CD14-positive monocyte (primary cell): Measurements from ENCODE around the gene SEMA3E. TPM values are rescaled to one million over a fixed set of nuclear protein-coding genes. Genes with fewer than 3 reads are reported as not detected.

Experiments used
- DNase-seq, 3 donors: peaks; one replicate each; pipeline ENCODE4 v3.0.0-alpha.2; 2011 to 2022
- H2AFZ ChIP-seq: 2 replicates; pipeline ENCODE4 v1.6.0; 2012; ENCODE audit warnings: mild to moderate bottlenecking, low read depth, low read length, inconsistent platforms; ENCODE audit not compliant: insufficient read depth, poor library complexity, severe bottlenecking
- H3K27ac ChIP-seq, 2 donors: 1 replicate in 1 of 2; 2 replicates in 1 of 2; pipeline ENCODE4 v1.5.1; 2012 to 2013; ENCODE audit warnings: low read length in 2 of 2, control low read depth in 1 of 2, inconsistent platforms in 1 of 2, low read depth in 1 of 2, mild to moderate bottlenecking in 1 of 2
- H3K27me3 ChIP-seq, 2 donors: one replicate each; pipeline versions ENCODE4 v1.6.0 to v1.6.1; 2011 to 2013; ENCODE audit warnings: low read length in 2 of 2; ENCODE audit not compliant: control insufficient read depth in 2 of 2, insufficient read depth in 2 of 2
- H3K36me3 ChIP-seq, 2 donors: replicated peaks in 1 of 2; 1 replicate in 1 of 2; 2 replicates in 1 of 2; pipeline versions ENCODE4 v1.5.1 to v1.6.1; 2012 to 2013; ENCODE audit warnings: low read length in 2 of 2, control low read depth in 1 of 2, inconsistent platforms in 1 of 2, mild to moderate bottlenecking in 1 of 2; ENCODE audit not compliant: insufficient read depth in 2 of 2, control insufficient read depth in 1 of 2
- H3K4me1 ChIP-seq, 2 donors: 1 replicate in 1 of 2; 2 replicates in 1 of 2; pipeline versions ENCODE4 v1.5.1 to v1.6.1; 2012 to 2013; ENCODE audit warnings: low read length in 2 of 2, control low read depth in 1 of 2, inconsistent platforms in 1 of 2, mild to moderate bottlenecking in 1 of 2, moderate library complexity in 1 of 2; ENCODE audit not compliant: insufficient read depth in 2 of 2, control insufficient read depth in 1 of 2
- H3K4me2 ChIP-seq: replicated peaks from 2 replicates; pipeline ENCODE3; 2012; ENCODE audit warnings: low read length, moderate library complexity, mild to moderate bottlenecking; ENCODE audit not compliant: poor library complexity, severe bottlenecking; ENCODE audit errors: extremely low read depth
- H3K4me3 ChIP-seq, 3 experiments: fragments of 200-600 bp in 1 of 3; sonication (generic) in 1 of 3; replicated peaks in 1 of 3; 1 replicate in 2 of 3; 2 replicates in 1 of 3; pipeline ENCODE4 v1.5.1; 2011 to 2013; ENCODE audit warnings: low read length in 3 of 3, mild to moderate bottlenecking in 3 of 3, control low read depth in 2 of 3, low read depth in 2 of 3, inconsistent platforms in 1 of 3, moderate library complexity in 1 of 3
- H3K79me2 ChIP-seq: 2 replicates; pipeline ENCODE4 v1.6.0; 2012; ENCODE audit warnings: mild to moderate bottlenecking, control low read depth, inconsistent platforms, low read length, moderate library complexity; ENCODE audit not compliant: insufficient read depth
- H3K9ac ChIP-seq: 2 replicates; pipeline ENCODE4 v1.6.0; 2017; ENCODE audit warnings: low read length, mild to moderate bottlenecking; ENCODE audit not compliant: insufficient read depth, poor library complexity, severe bottlenecking
- H3K9me3 ChIP-seq, 2 donors: replicated peaks in 1 of 2; 1 replicate in 1 of 2; 2 replicates in 1 of 2; pipeline versions ENCODE4 v1.5.1 to v1.6.1; 2012 to 2013; ENCODE audit warnings: low read length in 2 of 2, control low read depth in 1 of 2; ENCODE audit not compliant: control insufficient read depth in 1 of 2, insufficient read depth in 1 of 2
- H4K20me1 ChIP-seq: 2 replicates; pipeline ENCODE4 v1.6.0; 2012; ENCODE audit warnings: mild to moderate bottlenecking, low read length, control low read depth, moderate library complexity; ENCODE audit not compliant: insufficient read depth
- H3K27ac Mint-ChIP-seq, 7 donors: one replicate each; pipeline ENCODE4 v1.8.0; 2020; ENCODE audit warnings: mild to moderate bottlenecking in 7 of 7, mixed read lengths in 7 of 7, moderate library complexity in 6 of 7, inconsistent platforms in 2 of 7
- H3K27me3 Mint-ChIP-seq, 3 donors: one replicate each; pipeline ENCODE4 v1.8.0; 2021 to 2022; ENCODE audit warnings: low read depth in 3 of 3, mild to moderate bottlenecking in 3 of 3, mixed read lengths in 3 of 3, moderate library complexity in 3 of 3, inconsistent platforms in 1 of 3
- H3K36me3 Mint-ChIP-seq, 2 donors: one replicate each; pipeline ENCODE4 v1.8.0; 2020; ENCODE audit warnings: mixed read lengths in 2 of 2, inconsistent platforms in 1 of 2, mild to moderate bottlenecking in 1 of 2
- H3K4me1 Mint-ChIP-seq: one replicate; pipeline ENCODE4 v1.8.0; 2020; ENCODE audit warnings: mild to moderate bottlenecking, mixed read lengths
- H3K4me3 Mint-ChIP-seq, 2 donors: one replicate each; pipeline ENCODE4 v1.8.0; 2020; ENCODE audit warnings: mild to moderate bottlenecking in 2 of 2, mixed read lengths in 2 of 2, moderate library complexity in 1 of 2
- H3K9me3 Mint-ChIP-seq, 7 donors: one replicate each; pipeline ENCODE4 v1.8.0; 2020 to 2022; ENCODE audit warnings: mixed read lengths in 7 of 7, mild to moderate bottlenecking in 6 of 7, moderate library complexity in 6 of 7, inconsistent platforms in 2 of 7
- CTCF ChIP-seq: fragments of 200-600 bp; IDR thresholded peaks from one replicate; pipeline ENCODE4 v1.8.0; 2022; ENCODE audit warnings: antibody characterized with exemption, mild to moderate bottlenecking
- WGBS: methylation state at CpG from one replicate; pipeline ENCODE4 v1.1.5; 2013; ENCODE audit warnings: missing lambda C conversion rate; ENCODE audit not compliant: insufficient coverage; 5-methylcytosine and 5-hydroxymethylcytosine counted together
- intact Hi-C, 2 donors: fragments of 100-400 bp; cut with micrococcal nuclease; formaldehyde crosslinking; loops; one replicate each; pipeline versions ENCODE4 v1.15.0 to v1.15.1; 2023
- polyA plus RNA-seq, 3 donors: library from polyadenylated mRNA; depleted of rRNA in 1 of 3; unstranded in 2 of 3; stranded (reverse) in 1 of 3; fragments of 300-500 nt in 2 of 3; fragments of >200 nt in 1 of 3; fragmentation: Illumina TruSeq in 2 of 3; gene quantifications; 1 replicate in 2 of 3; 2 replicates in 1 of 3; pipeline ENCODE4 v1.2.3, GENCODE V29; 2012 to 2021

Gene SEMA3E
- polyA plus RNA-seq, 3 donors, result not detected

GRCh38 chr7:83517035-83517700 lies 131.8 kb downstream of the SEMA3E start:
- Histone ChIP-seq H2AFZ (no peak overlapping the region), H3K27ac (no peak overlapping the region), H3K79me2 (no peaks in the 10 kb centered on the region), H3K4me3 (no peak overlapping the region), H3K9ac (no peak overlapping the region), H3K27me3 (no peaks in the 10 kb centered on the region), H3K4me1 (no peaks in the 10 kb centered on the region), H4K20me1 (no peaks in the 10 kb centered on the region), H3K9me3 (no peaks in the 10 kb centered on the region), H3K36me3 (no peaks in the 10 kb centered on the region), H3K4me2 (no peak overlapping the region)
- WGBS, result 54% methylated on average over 1 of the region's 3 CpGs
- TF ChIP-seq CTCF, result no peak
- DNase-seq, result no peak
- Mint-ChIP-seq H3K27me3 (peaks cover 0 to 3% (median 0%) of the 10 kb centered on the region in 3 donors), H3K4me1 (no peaks in the 10 kb centered on the region), H3K4me3 (no peak overlapping the region), H3K9me3 (peaks cover 0 to 5% (median 0%) of the 10 kb centered on the region in 7 donors), H3K36me3 (no peaks in the 10 kb centered on the region), H3K27ac (no peak overlapping the region)
- intact Hi-C loops, result no loop called here

- Histone ChIP-seq H2AFZ (no peak overlapping the region), H3K27me3 (no peaks in the 10 kb centered on the region), H3K4me3 (no peak overlapping the region), H3K36me3 (no peaks in the 10 kb centered on the region), H3K79me2 (no peaks in the 10 kb centered on the region), H3K9ac (no peak overlapping the region), H4K20me1 (no peaks in the 10 kb centered on the region), H3K4me1 (no peaks in the 10 kb centered on the region), H3K27ac (no peak overlapping the region), H3K9me3 (no peaks in the 10 kb centered on the region), H3K4me2 (no peak overlapping the region)
- peaks cover 0 to 3% (median 0%) of the 10 kb centered on the region in 3 donors for H3K27me3 Mint-ChIP-seq
- intact Hi-C loops, result no loop called here
- H3K4me1 Mint-ChIP-seq, result no peaks in the 10 kb centered on the region
- H3K36me3 Mint-ChIP-seq, result no peaks in the 10 kb centered on the region
- WGBS, result no CpG with 5 or more reads among the region's 3 CpGs
- peaks cover 0 to 3% (median 0%) of the 10 kb centered on the region in 7 donors for H3K9me3 Mint-ChIP-seq
- H3K4me3 Mint-ChIP-seq, result no peak overlapping the region
- no peak for DNase-seq
- TF ChIP-seq CTCF, result no peak
- H3K27ac Mint-ChIP-seq, result no peak overlapping the region
Observed at GRCh38 chr7:83514977-83515376, 134.0 kb downstream of the SEMA3E start.
